AG04450 (cell line): ENCODE results near the gene MTMR11. TPM values are rescaled to one million over a fixed set of nuclear protein-coding genes. Genes with fewer than 3 reads are reported as not detected.
A peak's percentile ranks its signal among the peaks of the same experiment; 100 is the strongest.

Experiments
- CTCF ChIA-PET: fragments of 300-600, 350-600 bp; formaldehyde crosslinking; extraction: SDS; loops from one replicate; lab custom pipeline; 2022; ENCODE audit warnings: antibody characterized with exemption, inconsistent platforms; lab: Charles Lee
- POLR2A ChIA-PET: fragments of 350-600 bp; formaldehyde crosslinking; extraction: SDS; loops from one replicate; lab custom pipeline; 2021; ENCODE audit warnings: antibody characterized with exemption, inconsistent platforms; lab: Yijun Ruan, JAX
- DNase-seq: peaks from one replicate; pipeline ENCODE4 v3.0.0-alpha.2; 2011; ENCODE audit warnings: low read depth, low spot score
- H3K27ac ChIP-seq: one replicate; pipeline ENCODE4 v1.5.1; 2012; ENCODE audit warnings: low read depth, low read length, control low read depth
- H3K27me3 ChIP-seq: one replicate; pipeline ENCODE4 v1.6.0; 2012; ENCODE audit warnings: low read length; ENCODE audit not compliant: control insufficient read depth, insufficient read depth
- H3K4me3 ChIP-seq: 2 replicates; pipeline ENCODE4 v1.5.1; 2011; ENCODE audit warnings: mild to moderate bottlenecking, low read depth, low read length, control low read depth
- H3K9me3 ChIP-seq: 2 replicates; pipeline ENCODE4 v1.5.1; 2012; ENCODE audit warnings: low read length; ENCODE audit not compliant: control insufficient read depth, insufficient read depth
- polyA minus RNA-seq: library from RNA; depleted of rRNA, polyadenylated mRNA; stranded (reverse); fragments of >200 nt; gene quantifications from 2 replicates; pipeline ENCODE4 v1.2.3, GENCODE V29; 2011; rRNA and poly(A)+ RNA removed
- polyA plus RNA-seq: library from polyadenylated mRNA; depleted of rRNA; stranded (reverse); fragments of >200 nt; gene quantifications from 2 replicates; pipeline ENCODE4 v1.2.3, GENCODE V29; 2011; rRNA removed
- TF ChIP-seq, protein P1 (sequence below): IDR thresholded peaks from 2 replicates; pipeline ENCODE4 v1.5.1; 2011; ENCODE audit warnings: low read depth, low read length, control low read depth, inconsistent platforms

The MTMR11 gene, protein sequence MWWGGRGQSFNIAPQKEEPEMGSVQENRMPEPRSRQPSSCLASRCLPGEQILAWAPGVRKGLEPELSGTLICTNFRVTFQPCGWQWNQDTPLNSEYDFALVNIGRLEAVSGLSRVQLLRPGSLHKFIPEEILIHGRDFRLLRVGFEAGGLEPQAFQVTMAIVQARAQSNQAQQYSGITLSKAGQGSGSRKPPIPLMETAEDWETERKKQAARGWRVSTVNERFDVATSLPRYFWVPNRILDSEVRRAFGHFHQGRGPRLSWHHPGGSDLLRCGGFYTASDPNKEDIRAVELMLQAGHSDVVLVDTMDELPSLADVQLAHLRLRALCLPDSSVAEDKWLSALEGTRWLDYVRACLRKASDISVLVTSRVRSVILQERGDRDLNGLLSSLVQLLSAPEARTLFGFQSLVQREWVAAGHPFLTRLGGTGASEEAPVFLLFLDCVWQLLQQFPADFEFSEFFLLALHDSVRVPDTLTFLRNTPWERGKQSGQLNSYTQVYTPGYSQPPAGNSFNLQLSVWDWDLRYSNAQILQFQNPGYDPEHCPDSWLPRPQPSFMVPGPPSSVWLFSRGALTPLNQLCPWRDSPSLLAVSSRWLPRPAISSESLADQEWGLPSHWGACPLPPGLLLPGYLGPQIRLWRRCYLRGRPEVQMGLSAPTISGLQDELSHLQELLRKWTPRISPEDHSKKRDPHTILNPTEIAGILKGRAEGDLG
- polyA plus RNA-seq (13.9 and 17.0 TPM in 2 replicates), polyA minus RNA-seq (20.1 and 21.4 TPM in 2 replicates)

DNA sequence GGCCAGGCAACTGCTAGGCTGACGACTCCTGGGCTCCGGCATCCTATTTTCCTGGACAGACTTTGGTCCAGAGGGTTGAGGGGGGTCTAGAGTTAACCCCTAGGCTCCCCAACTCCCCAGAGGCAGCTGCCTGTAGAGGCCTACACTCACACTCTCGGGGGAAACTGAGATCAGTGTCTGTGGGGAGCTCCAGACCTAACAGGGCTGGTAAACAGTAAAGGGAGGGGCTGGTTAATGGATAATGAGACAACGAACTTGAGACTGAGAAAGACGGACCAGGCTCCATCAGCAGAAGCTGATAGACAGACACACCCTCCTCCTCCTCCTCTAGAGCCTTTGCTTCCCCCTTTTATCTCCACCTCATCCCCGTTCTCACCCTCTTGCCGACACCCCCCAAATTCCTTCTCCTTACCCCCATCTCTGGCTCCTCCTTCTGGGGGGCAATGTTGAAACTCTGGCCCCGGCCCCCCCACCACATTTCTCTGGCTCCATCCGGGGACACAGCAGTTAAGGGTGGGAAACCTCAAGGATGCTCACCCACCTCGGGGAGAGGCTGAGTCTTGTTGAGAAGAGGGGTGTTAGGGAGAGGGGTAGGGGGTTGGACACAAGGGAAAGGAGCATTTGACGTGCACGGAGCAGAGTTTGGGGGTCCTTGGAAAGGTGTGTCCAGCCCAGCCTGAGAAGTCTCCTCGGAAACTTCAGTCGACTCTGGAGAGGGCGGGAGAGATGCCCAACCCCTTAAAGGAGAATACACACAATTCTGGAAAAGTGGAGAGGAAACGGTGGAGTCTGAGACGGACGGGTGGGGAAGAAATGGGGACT, at the start of gene MTMR11:
Gene MTMR11, minus strand, starts transcription at position 710 of the 822 bp plus-strand sequence. Its CDS starts 232 bp downstream, at position 478.
- Histone ChIP-seq H3K27me3 (no peaks in the 10 kb centered on the region), H3K9me3 (no peaks in the 10 kb centered on the region), H3K27ac (peak within 1 kb of the TSS; percentile 25), H3K4me3 (peak within 1 kb of the TSS; percentile 89)
- DNase-seq: no peak
- TF ChIP-seq, protein P1, sequence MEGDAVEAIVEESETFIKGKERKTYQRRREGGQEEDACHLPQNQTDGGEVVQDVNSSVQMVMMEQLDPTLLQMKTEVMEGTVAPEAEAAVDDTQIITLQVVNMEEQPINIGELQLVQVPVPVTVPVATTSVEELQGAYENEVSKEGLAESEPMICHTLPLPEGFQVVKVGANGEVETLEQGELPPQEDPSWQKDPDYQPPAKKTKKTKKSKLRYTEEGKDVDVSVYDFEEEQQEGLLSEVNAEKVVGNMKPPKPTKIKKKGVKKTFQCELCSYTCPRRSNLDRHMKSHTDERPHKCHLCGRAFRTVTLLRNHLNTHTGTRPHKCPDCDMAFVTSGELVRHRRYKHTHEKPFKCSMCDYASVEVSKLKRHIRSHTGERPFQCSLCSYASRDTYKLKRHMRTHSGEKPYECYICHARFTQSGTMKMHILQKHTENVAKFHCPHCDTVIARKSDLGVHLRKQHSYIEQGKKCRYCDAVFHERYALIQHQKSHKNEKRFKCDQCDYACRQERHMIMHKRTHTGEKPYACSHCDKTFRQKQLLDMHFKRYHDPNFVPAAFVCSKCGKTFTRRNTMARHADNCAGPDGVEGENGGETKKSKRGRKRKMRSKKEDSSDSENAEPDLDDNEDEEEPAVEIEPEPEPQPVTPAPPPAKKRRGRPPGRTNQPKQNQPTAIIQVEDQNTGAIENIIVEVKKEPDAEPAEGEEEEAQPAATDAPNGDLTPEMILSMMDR: no peak
- CTCF ChIA-PET: no interaction called here
- POLR2A ChIA-PET: interaction anchor here (0.7 to 3.0 kb wide), 2 partner anchors 49 to 251 kb away, joined by 4 to 14 read pairs; a partner anchor contains a TSS

GRCh38 chr1:149979972-149980540, 43.4 kb upstream of the MTMR11 start:
- DNase-seq: no peak
- no peaks in the 10 kb centered on the region for H3K9me3 ChIP-seq
- ChIA-PET CTCF (interaction anchor here (0.6 to 0.9 kb wide), 3 partner anchors 18 to 35 kb away, joined by 3 to 4 read pairs (median 3); no protein-coding TSS in a partner anchor), POLR2A (no interaction called here)
- no peak overlapping the region for H3K4me3 ChIP-seq
- TF ChIP-seq, protein P1: no peak
- no peaks in the 10 kb centered on the region for H3K27me3 ChIP-seq
- no peak overlapping the region for H3K27ac ChIP-seq

GRCh38 chr1:149979245-149979971, 42.7 kb upstream of the MTMR11 start:
- POLR2A ChIA-PET: no interaction called here
- no peaks in the 10 kb centered on the region for H3K27me3 ChIP-seq
- DNase-seq: no peak
- no peaks in the 10 kb centered on the region for H3K9me3 ChIP-seq
- TF ChIP-seq, protein P1: no peak
- no peak overlapping the region for H3K4me3 ChIP-seq
- no peak overlapping the region for H3K27ac ChIP-seq
- CTCF ChIA-PET: interaction anchor here (0.6 to 1.2 kb wide), 3 partner anchors 17 to 34 kb away, joined by 3 to 6 read pairs (median 4); no protein-coding TSS in a partner anchor

GRCh38 chr1:149978547-149979023, 41.9 kb upstream of the MTMR11 start:
- Histone ChIP-seq H3K27me3 (no peaks in the 10 kb centered on the region), H3K27ac (no peak overlapping the region), H3K9me3 (no peaks in the 10 kb centered on the region), H3K4me3 (no peak overlapping the region)
- TF ChIP-seq, protein P1: no peak
- DNase-seq: no peak
- POLR2A ChIA-PET: no interaction called here
- CTCF ChIA-PET: interaction anchor here (1.2 kb wide), 1 partner anchor 17 kb away, joined by 6 read pairs; no protein-coding TSS in a partner anchor
